Activated naive CD4-positive, alpha-beta T cell treated with anti-CD3 and anti-CD28 coated beads, Interleukin-2, amount 10 ng/mL, durations not matched to agents 7 days and 5 days (primary cell): ENCODE data around the gene POLR2E.

Source experiments
- CTCF ChIA-PET: fragments of 350-600 bp; sonication (Branson Sonifier 250); formaldehyde crosslinking; loops from one replicate; lab custom pipeline; 2021; ENCODE audit warnings: antibody characterized with exemption; lab: Charles Lee
- DNase-seq: peaks from one replicate; pipeline ENCODE4 v3.0.0-alpha.2; 2020
- H3K27ac Mint-ChIP-seq: one replicate; pipeline ENCODE4 v1.8.0; 2021; ENCODE audit warnings: mild to moderate bottlenecking, moderate library complexity, mixed read lengths
- H3K27me3 Mint-ChIP-seq: one replicate; pipeline ENCODE4 v1.8.0; 2021; ENCODE audit warnings: mild to moderate bottlenecking, mixed read lengths
- H3K36me3 Mint-ChIP-seq: one replicate; pipeline ENCODE4 v1.8.0; 2021; ENCODE audit warnings: mixed read lengths
- H3K4me1 Mint-ChIP-seq: one replicate; pipeline ENCODE4 v1.8.0; 2021; ENCODE audit warnings: mixed read lengths
- H3K4me3 Mint-ChIP-seq: one replicate; pipeline ENCODE4 v1.8.0; 2021; ENCODE audit warnings: mild to moderate bottlenecking, moderate library complexity, mixed read lengths
- H3K9me3 Mint-ChIP-seq: one replicate; pipeline ENCODE4 v1.8.0; 2021; ENCODE audit warnings: mixed read lengths

POLR2E gene

GRCh38 chr19:1094978-1095701 is at the start of gene POLR2E:
POLR2E (minus strand) TSS chr19:1095375; CDS start chr19:1095315, 60 bp downstream.
- H3K36me3 Mint-ChIP-seq: peaks cover 11% of the 10 kb centered on the region
- peak within 1 kb of the TSS; percentile 94 for H3K4me3 Mint-ChIP-seq
- peak; percentile 98 for DNase-seq
- peaks cover 64% of the 10 kb centered on the region for H3K4me1 Mint-ChIP-seq
- H3K27me3 Mint-ChIP-seq: no peaks in the 10 kb centered on the region
- CTCF ChIA-PET: interaction anchor here (0.6 kb wide), 2 partner anchors 97 to 158 kb away, joined by 3 read pairs; no protein-coding TSS in a partner anchor
- peak within 1 kb of the TSS; percentile 92 for H3K27ac Mint-ChIP-seq
- H3K9me3 Mint-ChIP-seq: peaks cover 11% of the 10 kb centered on the region

- peaks cover 2% of the 10 kb centered on the region for H3K9me3 Mint-ChIP-seq
- CTCF ChIA-PET: no interaction called here
- H3K27me3 Mint-ChIP-seq: no peaks in the 10 kb centered on the region
- H3K4me3 Mint-ChIP-seq: no peak overlapping the region
- no peak for DNase-seq
- H3K36me3 Mint-ChIP-seq: peaks cover 37% of the 10 kb centered on the region
- peak overlapping the region; percentile 67 for H3K27ac Mint-ChIP-seq
- H3K4me1 Mint-ChIP-seq: no peaks in the 10 kb centered on the region
Observed at GRCh38 chr19:1144741-1145140, 49.6 kb upstream of the POLR2E start.

GRCh38 chr19:1143828-1144399 is 48.7 kb upstream of the POLR2E start:
- H3K4me1 Mint-ChIP-seq: no peaks in the 10 kb centered on the region
- no peak for DNase-seq
- no peaks in the 10 kb centered on the region for H3K27me3 Mint-ChIP-seq
- H3K36me3 Mint-ChIP-seq: peaks cover 37% of the 10 kb centered on the region
- no peak overlapping the region for H3K4me3 Mint-ChIP-seq
- no peak overlapping the region for H3K27ac Mint-ChIP-seq
- peaks cover 2% of the 10 kb centered on the region for H3K9me3 Mint-ChIP-seq
- CTCF ChIA-PET: no interaction called here

- CTCF ChIA-PET: no interaction called here
- H3K9me3 Mint-ChIP-seq: peaks cover 2% of the 10 kb centered on the region
- H3K36me3 Mint-ChIP-seq: peaks cover 39% of the 10 kb centered on the region
- H3K4me3 Mint-ChIP-seq: no peak overlapping the region
- peaks cover under 1% of the 10 kb centered on the region for H3K4me1 Mint-ChIP-seq
- no peak for DNase-seq
- H3K27ac Mint-ChIP-seq: no peak overlapping the region
- H3K27me3 Mint-ChIP-seq: no peaks in the 10 kb centered on the region
Observed at GRCh38 chr19:1141944-1142343, 46.8 kb upstream of the POLR2E start.

- Mint-ChIP-seq H3K4me1 (peaks cover 11% of the 10 kb centered on the region), H3K27ac (no peak overlapping the region), H3K27me3 (no peaks in the 10 kb centered on the region), H3K4me3 (no peak overlapping the region), H3K9me3 (peaks cover 2% of the 10 kb centered on the region), H3K36me3 (peaks cover 39% of the 10 kb centered on the region)
- CTCF ChIA-PET: no interaction called here
- no peak for DNase-seq
Observed at GRCh38 chr19:1140272-1141027, 45.3 kb upstream of the POLR2E start.

- no peaks in the 10 kb centered on the region for H3K27me3 Mint-ChIP-seq
- peaks cover 35% of the 10 kb centered on the region for H3K36me3 Mint-ChIP-seq
- no peak overlapping the region for H3K27ac Mint-ChIP-seq
- no peak overlapping the region for H3K4me3 Mint-ChIP-seq
- CTCF ChIA-PET: no interaction called here
- peaks cover 2% of the 10 kb centered on the region for H3K9me3 Mint-ChIP-seq
- peaks cover 19% of the 10 kb centered on the region for H3K4me1 Mint-ChIP-seq
- no peak for DNase-seq
Observed at GRCh38 chr19:1139126-1139525, 44.0 kb upstream of the POLR2E start.

GRCh38 chr19:1138121-1138520 is 42.9 kb upstream of the POLR2E start:
- H3K9me3 Mint-ChIP-seq: peaks cover 2% of the 10 kb centered on the region
- peaks cover 25% of the 10 kb centered on the region for H3K36me3 Mint-ChIP-seq
- H3K27me3 Mint-ChIP-seq: no peaks in the 10 kb centered on the region
- no peak overlapping the region for H3K27ac Mint-ChIP-seq
- DNase-seq: no peak
- no peak overlapping the region for H3K4me3 Mint-ChIP-seq
- peaks cover 28% of the 10 kb centered on the region for H3K4me1 Mint-ChIP-seq
- CTCF ChIA-PET: no interaction called here

GRCh38 chr19:1136621-1137317 is 41.6 kb upstream of the POLR2E start:
- Mint-ChIP-seq H3K4me3 (no peak overlapping the region), H3K36me3 (peaks cover 15% of the 10 kb centered on the region), H3K27ac (peak overlapping the region; percentile 67), H3K4me1 (peaks cover 35% of the 10 kb centered on the region), H3K27me3 (no peaks in the 10 kb centered on the region), H3K9me3 (no peaks in the 10 kb centered on the region)
- no peak for DNase-seq
- CTCF ChIA-PET: no interaction called here

- DNase-seq: no peak
- H3K36me3 Mint-ChIP-seq: peaks cover 13% of the 10 kb centered on the region
- peak overlapping the region; percentile 67 for H3K27ac Mint-ChIP-seq
- no peaks in the 10 kb centered on the region for H3K27me3 Mint-ChIP-seq
- CTCF ChIA-PET: no interaction called here
- H3K4me3 Mint-ChIP-seq: no peak overlapping the region
- H3K9me3 Mint-ChIP-seq: no peaks in the 10 kb centered on the region
- H3K4me1 Mint-ChIP-seq: peaks cover 35% of the 10 kb centered on the region
Observed at GRCh38 chr19:1136201-1136600, 41.0 kb upstream of the POLR2E start.

GRCh38 chr19:1135454-1135853 is 40.3 kb upstream of the POLR2E start:
- Mint-ChIP-seq H3K4me3 (no peak overlapping the region), H3K27ac (no peak overlapping the region), H3K36me3 (peaks cover 15% of the 10 kb centered on the region), H3K27me3 (no peaks in the 10 kb centered on the region), H3K4me1 (peaks cover 40% of the 10 kb centered on the region), H3K9me3 (no peaks in the 10 kb centered on the region)
- no peak for DNase-seq
- CTCF ChIA-PET: no interaction called here

- H3K4me1 Mint-ChIP-seq: peaks cover 50% of the 10 kb centered on the region
- H3K4me3 Mint-ChIP-seq: no peak overlapping the region
- no peak overlapping the region for H3K27ac Mint-ChIP-seq
- DNase-seq: no peak
- no peaks in the 10 kb centered on the region for H3K27me3 Mint-ChIP-seq
- CTCF ChIA-PET: no interaction called here
- peaks cover 15% of the 10 kb centered on the region for H3K36me3 Mint-ChIP-seq
- no peaks in the 10 kb centered on the region for H3K9me3 Mint-ChIP-seq
Observed at GRCh38 chr19:1134431-1134830, 39.3 kb upstream of the POLR2E start.

- peak; percentile 70 for DNase-seq
- H3K4me3 Mint-ChIP-seq: peak overlapping the region; percentile 23
- CTCF ChIA-PET: interaction anchor here (0.9 kb wide), 1 partner anchor 61 kb away, joined by 3 read pairs; no protein-coding TSS in a partner anchor
- H3K36me3 Mint-ChIP-seq: peaks cover 12% of the 10 kb centered on the region
- no peaks in the 10 kb centered on the region for H3K9me3 Mint-ChIP-seq
- no peaks in the 10 kb centered on the region for H3K27me3 Mint-ChIP-seq
- peaks cover 53% of the 10 kb centered on the region for H3K4me1 Mint-ChIP-seq
- peak overlapping the region; percentile 94 for H3K27ac Mint-ChIP-seq
Observed at GRCh38 chr19:1133471-1133929, 38.3 kb upstream of the POLR2E start.

- peak overlapping the region; percentile 89 for H3K4me3 Mint-ChIP-seq
- no peak for DNase-seq
- no peaks in the 10 kb centered on the region for H3K9me3 Mint-ChIP-seq
- H3K27me3 Mint-ChIP-seq: no peaks in the 10 kb centered on the region
- peaks cover 53% of the 10 kb centered on the region for H3K4me1 Mint-ChIP-seq
- CTCF ChIA-PET: interaction anchor here (0.9 kb wide), 1 partner anchor 61 kb away, joined by 3 read pairs; no protein-coding TSS in a partner anchor
- peak overlapping the region; percentile 94 for H3K27ac Mint-ChIP-seq
- H3K36me3 Mint-ChIP-seq: peaks cover 14% of the 10 kb centered on the region
Observed at GRCh38 chr19:1132552-1133383, 37.6 kb upstream of the POLR2E start.
